T-helper 17 cell (primary cell): ENCODE results near the gene PEX11G. TPM values are rescaled to one million over a fixed set of nuclear protein-coding genes. Genes with fewer than 3 reads are reported as not detected.

Source experiments
- ATAC-seq: fragments of 150-1000 bp; cut with Tn5 transposase; 2 replicates; pipeline ENCODE4 v1.10.0; 2021; ENCODE audit warnings: mild to moderate bottlenecking, moderate library complexity
- DNase-seq, 3 donors: peaks; one replicate each; pipeline versions ENCODE4 v3.0.0 to v3.0.0-alpha.2; 2020 to 2021
- H3K9me3 ChIP-seq: one replicate; pipeline ENCODE4 v1.7.0; 2013; ENCODE audit warnings: low read length, mild to moderate bottlenecking; ENCODE audit not compliant: control insufficient read depth, poor library complexity, severe bottlenecking
- H3K27ac Mint-ChIP-seq: one replicate; pipeline ENCODE4 v1.8.0; 2022; ENCODE audit warnings: mild to moderate bottlenecking, moderate library complexity, mixed read lengths
- H3K27me3 Mint-ChIP-seq: one replicate; pipeline ENCODE4 v1.8.0; 2022; ENCODE audit warnings: mixed read lengths
- H3K36me3 Mint-ChIP-seq: one replicate; pipeline ENCODE4 v1.8.0; 2022; ENCODE audit warnings: low read depth, mixed read lengths
- H3K4me1 Mint-ChIP-seq: one replicate; pipeline ENCODE4 v1.8.0; 2022; ENCODE audit warnings: mild to moderate bottlenecking, mixed read lengths
- H3K4me3 Mint-ChIP-seq: one replicate; pipeline ENCODE4 v1.8.0; 2022; ENCODE audit warnings: mild to moderate bottlenecking, moderate library complexity, mixed read lengths
- total RNA-seq, 4 donors: library from RNA in 2 of 4; stranded (reverse) in 2 of 4; gene quantifications; one replicate each; pipeline ENCODE4 v1.2.3 and lab custom pipeline; 2022 to 2026

PEX11G gene
- total RNA-seq, 2 donors from 2014 or later, result not detected

GRCh38 chr19:7476777-7477494, 11.9 kb downstream of the PEX11G start:
- H3K27me3 Mint-ChIP-seq, result no peaks in the 10 kb centered on the region
- ATAC-seq (no peak), DNase-seq (no peak)
- H3K9me3 ChIP-seq, result no peaks in the 10 kb centered on the region
- H3K4me1 Mint-ChIP-seq, result peaks cover 2% of the 10 kb centered on the region
- H3K27ac Mint-ChIP-seq, result peak overlapping the region; percentile 54
- no peaks in the 10 kb centered on the region for H3K36me3 Mint-ChIP-seq
- peak overlapping the region; percentile 36 for H3K4me3 Mint-ChIP-seq

- H3K4me3 Mint-ChIP-seq, result peak overlapping the region; percentile 36
- no peak for ATAC-seq
- no peaks in the 10 kb centered on the region for H3K9me3 ChIP-seq
- no peaks in the 10 kb centered on the region for H3K27me3 Mint-ChIP-seq
- no peak for DNase-seq
- peaks cover 2% of the 10 kb centered on the region for H3K4me1 Mint-ChIP-seq
- peak overlapping the region; percentile 24 for H3K27ac Mint-ChIP-seq
- peaks cover 2% of the 10 kb centered on the region for H3K36me3 Mint-ChIP-seq
Measured at GRCh38 chr19:7476241-7476640, 12.6 kb downstream of the PEX11G start.

GRCh38 chr19:7475665-7476064, 13.2 kb downstream of the PEX11G start:
- Mint-ChIP-seq H3K4me3 (no peak overlapping the region), H3K4me1 (peaks cover 2% of the 10 kb centered on the region), H3K27me3 (no peaks in the 10 kb centered on the region), H3K27ac (peak overlapping the region; percentile 24), H3K36me3 (peaks cover 2% of the 10 kb centered on the region)
- no peaks in the 10 kb centered on the region for H3K9me3 ChIP-seq
- no peak for DNase-seq
- no peak for ATAC-seq

GRCh38 chr19:7471696-7472615, 16.9 kb downstream of the PEX11G start:
- H3K9me3 ChIP-seq, result no peaks in the 10 kb centered on the region
- peak overlapping the region; percentile 32 for H3K27ac Mint-ChIP-seq
- H3K4me3 Mint-ChIP-seq, result no peak overlapping the region
- H3K27me3 Mint-ChIP-seq, result no peaks in the 10 kb centered on the region
- DNase-seq (no peak), ATAC-seq (no peak)
- H3K36me3 Mint-ChIP-seq, result peaks cover 2% of the 10 kb centered on the region
- peaks cover 2% of the 10 kb centered on the region for H3K4me1 Mint-ChIP-seq

GRCh38 chr19:7470540-7471305, 18.1 kb downstream of the PEX11G start:
- no peaks in the 10 kb centered on the region for H3K27me3 Mint-ChIP-seq
- ATAC-seq (no peak), DNase-seq (no peak)
- no peaks in the 10 kb centered on the region for H3K9me3 ChIP-seq
- H3K4me1 Mint-ChIP-seq, result peaks cover 2% of the 10 kb centered on the region
- no peak overlapping the region for H3K4me3 Mint-ChIP-seq
- peaks cover 2% of the 10 kb centered on the region for H3K36me3 Mint-ChIP-seq
- no peak overlapping the region for H3K27ac Mint-ChIP-seq

- Mint-ChIP-seq H3K4me1 (peaks cover 2% of the 10 kb centered on the region), H3K4me3 (no peak overlapping the region), H3K27me3 (no peaks in the 10 kb centered on the region), H3K27ac (no peak overlapping the region), H3K36me3 (peaks cover 2% of the 10 kb centered on the region)
- no peak for ATAC-seq
- H3K9me3 ChIP-seq, result no peaks in the 10 kb centered on the region
- no peak for DNase-seq
Measured at GRCh38 chr19:7469669-7470285, 19.1 kb downstream of the PEX11G start.

- H3K36me3 Mint-ChIP-seq, result peaks cover 2% of the 10 kb centered on the region
- no peak overlapping the region for H3K4me3 Mint-ChIP-seq
- ATAC-seq (no peak), DNase-seq (no peak)
- H3K4me1 Mint-ChIP-seq, result no peaks in the 10 kb centered on the region
- H3K27me3 Mint-ChIP-seq, result no peaks in the 10 kb centered on the region
- H3K27ac Mint-ChIP-seq, result no peak overlapping the region
- no peaks in the 10 kb centered on the region for H3K9me3 ChIP-seq
Measured at GRCh38 chr19:7468840-7469239, 20.0 kb downstream of the PEX11G start.

GRCh38 chr19:7467009-7467989, 21.5 kb downstream of the PEX11G start:
- H3K4me1 Mint-ChIP-seq, result no peaks in the 10 kb centered on the region
- H3K4me3 Mint-ChIP-seq, result no peak overlapping the region
- ATAC-seq (no peak), DNase-seq (no peak)
- H3K9me3 ChIP-seq, result no peaks in the 10 kb centered on the region
- peaks cover 2% of the 10 kb centered on the region for H3K36me3 Mint-ChIP-seq
- no peaks in the 10 kb centered on the region for H3K27me3 Mint-ChIP-seq
- H3K27ac Mint-ChIP-seq, result no peak overlapping the region

GRCh38 chr19:7463575-7463974, 25.3 kb downstream of the PEX11G start:
- Mint-ChIP-seq H3K4me3 (no peak overlapping the region), H3K4me1 (no peaks in the 10 kb centered on the region), H3K36me3 (no peaks in the 10 kb centered on the region), H3K27ac (peak overlapping the region; percentile 74), H3K27me3 (no peaks in the 10 kb centered on the region)
- no peaks in the 10 kb centered on the region for H3K9me3 ChIP-seq
- no peak for ATAC-seq
- DNase-seq, result no peak

- Mint-ChIP-seq H3K27me3 (no peaks in the 10 kb centered on the region), H3K36me3 (no peaks in the 10 kb centered on the region), H3K4me1 (peaks cover 1% of the 10 kb centered on the region), H3K27ac (no peak overlapping the region), H3K4me3 (no peak overlapping the region)
- no peak for ATAC-seq
- no peaks in the 10 kb centered on the region for H3K9me3 ChIP-seq
- DNase-seq, result no peak
Measured at GRCh38 chr19:7461841-7462629, 26.8 kb downstream of the PEX11G start.

- no peaks in the 10 kb centered on the region for H3K9me3 ChIP-seq
- Mint-ChIP-seq H3K36me3 (peaks cover 1% of the 10 kb centered on the region), H3K27me3 (no peaks in the 10 kb centered on the region), H3K4me3 (no peak overlapping the region), H3K4me1 (peaks cover 2% of the 10 kb centered on the region), H3K27ac (no peak overlapping the region)
- no peak for DNase-seq
- ATAC-seq, result no peak
Measured at GRCh38 chr19:7460562-7460966, 28.3 kb downstream of the PEX11G start.
